AG08395 (cell line): ENCODE results near the gene FAT3.
A peak's percentile ranks its signal among the peaks of the same experiment; 100 is the strongest.

Experiments used
- DNase-seq: peaks from one replicate; pipeline ENCODE4 v3.0.0; 2012; ENCODE audit warnings: mixed read lengths, low spot score

FAT3 gene

GRCh38 chr11:92224407-92225124 is at the start of gene FAT3:
TSS of gene FAT3 (plus strand) at chr11:92224818. CDS start at chr11:92352113, 127,295 bp downstream.
- peak; percentile 41 for DNase-seq

- DNase-seq = no peak
Measured at GRCh38 chr11:92179017-92179670, 45.5 kb upstream of the FAT3 start.

- no peak for DNase-seq
Measured at GRCh38 chr11:92180226-92180625, 44.4 kb upstream of the FAT3 start.

GRCh38 chr11:92180664-92181251 is 43.9 kb upstream of the FAT3 start:
- peak; percentile 47 for DNase-seq

GRCh38 chr11:92190535-92191206 is 33.9 kb upstream of the FAT3 start:
- DNase-seq = no peak

- DNase-seq = no peak
Measured at GRCh38 chr11:92192141-92192540, 32.5 kb upstream of the FAT3 start.

GRCh38 chr11:92198268-92198667 is 26.4 kb upstream of the FAT3 start:
- no peak for DNase-seq

GRCh38 chr11:92199991-92200390 is 24.6 kb upstream of the FAT3 start:
- no peak for DNase-seq

- no peak for DNase-seq
Measured at GRCh38 chr11:92204731-92205130, 19.9 kb upstream of the FAT3 start.

GRCh38 chr11:92206441-92206840 is 18.2 kb upstream of the FAT3 start:
- DNase-seq = no peak

- peak; percentile 62 for DNase-seq
Measured at GRCh38 chr11:92211576-92212167, 12.9 kb upstream of the FAT3 start.

GRCh38 chr11:92212530-92212929 is 12.1 kb upstream of the FAT3 start:
- no peak for DNase-seq

- no peak for DNase-seq
Measured at GRCh38 chr11:92216789-92217188, 7.8 kb upstream of the FAT3 start.

GRCh38 chr11:92219476-92219875 is 5.1 kb upstream of the FAT3 start:
- no peak for DNase-seq

GRCh38 chr11:92222701-92223100 is 1.9 kb upstream of the FAT3 start:
- DNase-seq = no peak

GRCh38 chr11:92224054-92224406 is 588 bp upstream of the FAT3 start:
- DNase-seq = no peak

- DNase-seq = no peak
Measured at GRCh38 chr11:92225125-92225567, 528 bp downstream of the FAT3 start.

- no peak for DNase-seq
Measured at GRCh38 chr11:92225568-92226330, 1.1 kb downstream of the FAT3 start.

- DNase-seq = no peak
Measured at GRCh38 chr11:92226331-92227229, 2.0 kb downstream of the FAT3 start.

- no peak for DNase-seq
Measured at GRCh38 chr11:92227230-92227814, 2.7 kb downstream of the FAT3 start.
